Karpas-422 (cell line): ENCODE data around the gene CLTA. TPM values are rescaled to one million over a fixed set of nuclear protein-coding genes. Genes with fewer than 3 reads are reported as not detected.
"Not testable (repeated sequence)": the region's sequence is repeated elsewhere in the genome, so short reads cannot be mapped to it uniquely, and the experiment has no call there.

Source experiments
- DNase-seq: peaks from one replicate; pipeline ENCODE4 v3.0.0-alpha.2; 2015
- H2AFZ ChIP-seq: fragments of 200-600 bp; sonication (generic); 2 replicates; pipeline ENCODE4 v1.6.1; 2014; ENCODE audit warnings: antibody characterized with exemption, low read length, mixed read lengths
- H3K27ac ChIP-seq: fragments of 200-600 bp; sonication (generic); 2 replicates; pipeline ENCODE4 v1.5.1; 2014; ENCODE audit warnings: mild to moderate bottlenecking, low read length, moderate library complexity
- H3K27me3 ChIP-seq: fragments of 200-600 bp; sonication (generic); 2 replicates; pipeline ENCODE4 v1.6.1; 2014; ENCODE audit warnings: low read length, mixed read lengths
- H3K36me3 ChIP-seq: fragments of 200-600 bp; sonication (generic); 2 replicates; pipeline ENCODE4 v1.6.1; 2014; ENCODE audit warnings: low read length, mixed read lengths; ENCODE audit not compliant: insufficient read depth
- H3K4me1 ChIP-seq: fragments of 200-600 bp; sonication (generic); 2 replicates; pipeline ENCODE4 v1.6.1; 2014; ENCODE audit warnings: mild to moderate bottlenecking, low read length, mixed read lengths
- H3K4me2 ChIP-seq: fragments of 200-600 bp; sonication (generic); 2 replicates; pipeline ENCODE4 v1.6.1; 2014; ENCODE audit warnings: low read length, low read depth, mild to moderate bottlenecking; ENCODE audit not compliant: poor library complexity, severe bottlenecking
- H3K4me3 ChIP-seq: fragments of 200-600 bp; sonication (generic); 2 replicates; pipeline ENCODE4 v1.5.1; 2014; ENCODE audit warnings: mild to moderate bottlenecking, antibody characterized with exemption, low read length, mixed read lengths
- H3K79me2 ChIP-seq: fragments of 200-600 bp; sonication (generic); 2 replicates; pipeline ENCODE4 v1.6.1; 2014; ENCODE audit warnings: mild to moderate bottlenecking, low read length, mixed read lengths
- H3K9ac ChIP-seq: fragments of 200-600 bp; sonication (generic); 2 replicates; pipeline ENCODE4 v1.6.0; 2014; ENCODE audit warnings: low read length
- H3K9me2 ChIP-seq: fragments of 200-600 bp; sonication (generic), shearing (Covaris generic); replicated peaks from 2 replicates; pipeline ENCODE4 v1.6.0; 2014; ENCODE audit warnings: mild to moderate bottlenecking, low read length, moderate library complexity; ENCODE audit not compliant: insufficient read depth
- H3K9me3 ChIP-seq: fragments of 300-700, 200-600 bp; sonication (generic); 2 replicates; pipeline ENCODE4 v1.6.1; 2014; ENCODE audit warnings: low read length, mixed read lengths
- H4K20me1 ChIP-seq: fragments of 200-600 bp; sonication (generic); 2 replicates; pipeline ENCODE4 v1.6.1; 2014; ENCODE audit warnings: mild to moderate bottlenecking, antibody characterized with exemption, low read length, low read depth; ENCODE audit not compliant: insufficient read depth
- total RNA-seq: library from RNA; depleted of rRNA; stranded (reverse); fragments of >200 nt; shearing (Covaris generic); gene quantifications from 2 replicates; pipeline ENCODE4 v1.2.3, GENCODE V29; 2014; ENCODE audit warnings: low replicate concordance

CLTA gene
- total RNA-seq, 1 experiment from 2014 or later: 147 TPM

DNA sequence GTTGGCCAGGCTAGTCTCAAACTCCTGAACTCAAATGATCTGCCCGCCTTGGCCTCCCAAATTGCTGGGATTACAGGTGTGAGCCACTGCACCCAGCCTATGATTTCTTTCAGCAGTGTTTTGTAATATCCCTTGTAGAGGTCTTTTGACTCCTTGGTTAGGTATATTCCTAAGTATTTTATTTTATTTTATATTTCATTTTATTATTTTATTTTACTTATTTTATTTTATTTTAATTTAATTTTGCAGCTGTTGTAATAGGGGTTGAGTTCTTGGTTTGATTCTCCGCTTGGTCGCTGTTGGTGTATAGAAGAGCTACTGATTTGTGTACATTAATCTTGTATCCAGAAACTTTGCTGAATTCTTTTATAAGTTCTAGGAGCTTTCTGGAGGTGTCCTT, 49.0 kb downstream of the CLTA start:
- not testable (repeated sequence) for H3K4me2 ChIP-seq, DNase-seq, H3K9me2 ChIP-seq, H3K4me3 ChIP-seq, H3K27me3 ChIP-seq, H3K4me1 ChIP-seq, H3K9me3 ChIP-seq, H2AFZ ChIP-seq, H3K9ac ChIP-seq, H3K27ac ChIP-seq, H4K20me1 ChIP-seq
- Histone ChIP-seq H3K36me3 (peaks cover 25% of the 10 kb centered on the region), H3K79me2 (peaks cover 39% of the 10 kb centered on the region)

DNA sequence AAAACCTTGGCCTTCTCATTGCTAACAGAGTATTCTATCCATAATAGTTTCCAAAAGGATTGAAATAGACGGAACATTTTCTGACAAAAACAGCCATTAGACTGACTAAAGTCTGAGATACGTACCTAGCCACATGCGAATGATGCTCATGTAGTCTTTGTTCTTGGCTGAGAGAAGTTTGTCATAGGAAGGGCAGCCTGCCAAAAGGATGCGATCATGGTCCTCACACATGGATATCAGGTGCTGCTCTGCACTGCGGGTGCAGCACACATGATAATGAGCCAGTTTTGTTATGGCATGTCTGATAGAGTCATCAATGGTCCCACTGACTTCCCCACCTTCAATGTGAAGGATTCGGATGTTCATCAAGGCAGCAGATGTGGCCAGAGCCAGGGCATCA, 55.2 kb downstream of the CLTA start:
- no peaks in the 10 kb centered on the region for H3K27me3 ChIP-seq
- no peak for DNase-seq
- H3K9me3 ChIP-seq: no peaks in the 10 kb centered on the region
- H3K9ac ChIP-seq: no peak overlapping the region
- peaks cover 8% of the 10 kb centered on the region for H3K4me1 ChIP-seq
- no peaks in the 10 kb centered on the region for H4K20me1 ChIP-seq
- no peak overlapping the region for H3K4me2 ChIP-seq
- no peak overlapping the region for H3K27ac ChIP-seq
- no peaks in the 10 kb centered on the region for H3K9me2 ChIP-seq
- H2AFZ ChIP-seq: no peak overlapping the region
- peaks cover 35% of the 10 kb centered on the region for H3K36me3 ChIP-seq
- peaks cover 70% of the 10 kb centered on the region for H3K79me2 ChIP-seq
- H3K4me3 ChIP-seq: no peak overlapping the region

DNA sequence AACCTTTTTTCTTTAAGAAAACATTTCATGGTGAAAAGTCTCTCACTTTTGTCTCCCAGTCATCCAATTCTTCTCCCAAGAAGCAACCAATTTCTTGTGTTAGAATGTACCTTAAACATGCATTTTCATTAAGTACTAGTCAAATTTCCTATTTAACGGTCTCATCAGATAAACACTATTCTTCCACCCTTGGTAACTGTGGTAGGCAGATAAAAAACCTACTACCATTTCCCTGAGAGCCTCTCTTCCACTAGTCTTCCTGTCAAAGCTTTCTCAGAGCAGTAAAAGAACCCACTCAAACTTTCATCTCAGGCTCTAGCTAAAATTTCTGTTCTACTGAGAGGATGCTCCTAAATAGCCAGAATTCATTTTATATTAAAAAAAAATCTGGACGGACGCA, 56.6 kb downstream of the CLTA start:
- Histone ChIP-seq H3K4me1 (peaks cover 8% of the 10 kb centered on the region), H3K9me3 (no peaks in the 10 kb centered on the region), H3K4me2 (no peak overlapping the region), H3K4me3 (no peak overlapping the region), H4K20me1 (no peaks in the 10 kb centered on the region), H3K27ac (no peak overlapping the region), H3K79me2 (peaks cover 75% of the 10 kb centered on the region), H3K9ac (no peak overlapping the region), H3K36me3 (peaks cover 27% of the 10 kb centered on the region), H3K9me2 (no peaks in the 10 kb centered on the region), H3K27me3 (no peaks in the 10 kb centered on the region), H2AFZ (no peak overlapping the region)
- no peak for DNase-seq

DNA sequence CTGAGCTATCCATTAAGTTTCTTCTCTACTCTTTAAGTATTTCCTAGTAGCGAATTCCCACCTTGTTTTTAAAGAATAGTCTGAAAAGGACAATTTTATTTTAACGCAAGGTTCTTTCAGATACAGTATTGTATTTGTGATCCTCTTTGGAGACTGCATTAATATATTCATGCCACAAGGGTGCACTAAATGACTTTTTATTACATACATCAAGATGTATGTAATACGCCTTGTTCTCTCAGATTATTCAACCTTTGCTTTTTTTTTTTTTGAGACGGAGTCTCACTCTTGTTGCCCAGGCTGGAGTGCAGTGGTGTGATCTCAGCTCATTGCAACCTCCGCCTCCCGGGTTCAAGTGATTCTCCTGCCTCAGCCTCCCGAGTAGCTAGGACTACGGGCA, 57.3 kb downstream of the CLTA start:
- H3K4me1 ChIP-seq, H3K4me3 ChIP-seq, H3K9ac ChIP-seq, H3K9me3 ChIP-seq, H4K20me1 ChIP-seq, H3K27ac ChIP-seq, H2AFZ ChIP-seq, H3K27me3 ChIP-seq, H3K9me2 ChIP-seq: not testable (repeated sequence)
- peaks cover 24% of the 10 kb centered on the region for H3K36me3 ChIP-seq
- peak overlapping the region; percentile 11 for H3K4me2 ChIP-seq
- H3K79me2 ChIP-seq: peaks cover 78% of the 10 kb centered on the region
- peak; percentile 81 for DNase-seq

DNA sequence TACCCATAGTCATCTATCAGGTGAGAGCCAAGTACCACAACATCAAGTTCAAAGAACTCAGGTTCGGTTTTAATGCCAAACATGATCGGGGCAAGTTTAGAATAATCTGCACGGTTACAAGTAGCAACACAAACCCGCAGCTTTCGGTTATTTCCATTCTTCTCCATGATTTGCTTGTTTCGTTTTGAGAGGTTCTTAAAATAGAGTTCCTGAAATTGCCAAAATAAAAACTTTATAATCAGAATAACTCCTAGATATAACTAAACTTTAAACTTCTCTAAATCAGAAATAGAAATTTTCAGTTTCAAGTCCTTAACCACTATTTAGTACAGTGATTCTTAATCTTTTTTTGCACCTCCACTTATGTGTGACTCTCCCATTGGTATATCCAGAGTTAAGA, 58.5 kb downstream of the CLTA start:
- H3K9me3 ChIP-seq: no peaks in the 10 kb centered on the region
- no peak overlapping the region for H3K9ac ChIP-seq
- H3K4me3 ChIP-seq: no peak overlapping the region
- H3K9me2 ChIP-seq: no peaks in the 10 kb centered on the region
- H2AFZ ChIP-seq: no peak overlapping the region
- no peaks in the 10 kb centered on the region for H4K20me1 ChIP-seq
- no peaks in the 10 kb centered on the region for H3K27me3 ChIP-seq
- H3K27ac ChIP-seq: no peak overlapping the region
- no peak for DNase-seq
- H3K4me2 ChIP-seq: no peak overlapping the region
- H3K36me3 ChIP-seq: peaks cover 17% of the 10 kb centered on the region; the same call in 1 of the 2 replicates
- H3K4me1 ChIP-seq: peaks cover 8% of the 10 kb centered on the region
- peaks cover 76% of the 10 kb centered on the region for H3K79me2 ChIP-seq

DNA sequence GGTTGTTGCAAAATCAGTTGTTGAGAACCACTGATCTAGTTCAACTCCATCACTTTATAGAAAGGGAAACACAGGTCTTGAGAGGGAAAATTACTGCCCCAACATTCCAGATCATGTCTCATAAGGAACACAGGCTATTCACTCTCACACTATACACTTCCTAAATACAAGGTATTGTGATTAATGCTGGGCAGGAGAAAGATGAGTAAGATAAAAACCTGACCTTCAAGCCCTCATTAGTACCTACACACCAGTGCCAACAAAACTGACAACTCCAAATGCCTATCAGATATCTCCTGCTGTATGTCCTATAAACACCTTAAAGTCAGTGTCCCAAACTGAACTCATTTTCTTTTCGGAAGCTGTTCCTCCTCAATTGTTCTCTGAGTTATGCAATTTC, 59.4 kb downstream of the CLTA start:
- Histone ChIP-seq H3K9me3 (no peaks in the 10 kb centered on the region), H3K79me2 (peaks cover 78% of the 10 kb centered on the region)
- no peak for DNase-seq

DNA sequence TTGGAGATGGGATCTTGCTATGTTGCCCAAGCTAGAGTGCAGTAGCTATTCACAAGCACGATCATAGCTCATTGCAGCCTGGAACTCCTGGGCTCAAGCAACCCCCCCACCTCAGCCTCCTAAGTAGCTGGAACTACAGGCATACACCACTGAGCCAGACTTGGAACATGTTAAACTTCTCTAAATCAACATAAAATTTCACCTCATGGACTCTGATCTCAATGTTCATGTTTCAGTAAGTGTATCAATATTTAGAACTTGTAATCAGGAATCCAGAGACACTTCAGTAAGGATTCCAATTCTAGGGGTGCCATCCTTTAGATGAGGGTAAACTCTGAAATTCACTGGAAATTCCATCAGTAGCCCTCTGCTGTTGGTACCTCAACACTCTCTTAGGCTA, 60.7 kb downstream of the CLTA start:
- H3K4me1 ChIP-seq: peaks cover 8% of the 10 kb centered on the region
- H4K20me1 ChIP-seq: no peaks in the 10 kb centered on the region
- H3K36me3 ChIP-seq: peaks cover 5% of the 10 kb centered on the region; the same call in 1 of the 2 replicates
- no peak overlapping the region for H3K4me2 ChIP-seq
- H3K9me2 ChIP-seq: no peaks in the 10 kb centered on the region
- H3K27ac ChIP-seq: no peak overlapping the region
- H2AFZ ChIP-seq: no peak overlapping the region
- H3K9ac ChIP-seq: no peak overlapping the region
- H3K27me3 ChIP-seq: no peaks in the 10 kb centered on the region
- peaks cover 82% of the 10 kb centered on the region for H3K79me2 ChIP-seq
- no peak overlapping the region for H3K4me3 ChIP-seq
- no peaks in the 10 kb centered on the region for H3K9me3 ChIP-seq
- DNase-seq: no peak

More for the DNA sequence above, 59.4 kb downstream of the CLTA start:
- Histone ChIP-seq H3K4me1 (peaks cover 8% of the 10 kb centered on the region), H3K27ac (no peak overlapping the region), H3K36me3 (peaks cover 13% of the 10 kb centered on the region; the same call in 1 of the 2 replicates), H3K9ac (no peak overlapping the region), H3K4me3 (no peak overlapping the region), H3K4me2 (no peak overlapping the region), H3K27me3 (no peaks in the 10 kb centered on the region), H2AFZ (no peak overlapping the region), H4K20me1 (no peaks in the 10 kb centered on the region), H3K9me2 (no peaks in the 10 kb centered on the region)

DNA sequence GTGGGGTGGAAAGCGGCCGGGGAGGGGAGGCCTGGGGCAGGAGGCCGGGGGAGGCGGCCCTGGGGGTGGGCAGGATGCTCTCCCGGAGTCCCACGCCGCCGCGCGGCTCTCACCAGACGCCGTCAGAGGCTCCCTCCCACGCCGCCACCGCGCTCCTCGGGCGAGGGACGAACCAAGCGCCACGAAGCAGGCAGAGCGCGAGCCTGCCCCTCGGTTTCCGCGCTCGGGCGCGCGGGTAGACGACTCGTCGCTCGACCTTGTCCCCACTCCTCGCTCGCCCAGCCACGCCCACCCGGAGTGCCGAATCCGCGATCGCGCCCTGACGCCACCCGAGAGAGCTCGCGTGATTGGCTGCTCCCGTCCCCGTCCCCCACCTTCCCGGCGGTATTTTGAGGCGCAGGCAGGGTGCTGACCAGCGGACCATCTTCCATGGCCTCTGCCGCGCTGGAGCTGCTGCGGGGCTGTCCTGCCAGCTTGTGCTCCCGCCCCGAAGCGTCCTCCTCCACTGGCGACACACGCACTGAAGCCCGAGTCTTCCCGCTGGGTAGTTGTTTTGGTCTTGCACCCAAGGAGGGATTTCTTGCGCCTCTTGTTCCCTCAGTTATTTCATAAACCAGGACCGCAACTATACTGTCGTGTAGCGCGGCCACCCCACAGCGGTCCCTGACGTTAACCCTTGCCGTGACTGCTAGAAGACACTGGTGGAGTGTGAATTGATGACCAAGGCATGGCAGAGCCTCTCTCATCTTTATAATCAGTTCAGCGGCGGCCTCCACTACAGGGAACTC, 67.7 kb downstream of the CLTA start, which contains the start of gene GNE:
Gene GNE (minus strand): TSS at position 241 of the 788 bp plus-strand sequence. CDS start 9,093 bp downstream, outside the sequence.
- Histone ChIP-seq H3K27ac (peak within 1 kb of the TSS; percentile 84), H4K20me1 (no peaks in the 10 kb centered on the region), H3K79me2 (peaks cover 45% of the 10 kb centered on the region), H3K9me2 (no peaks in the 10 kb centered on the region), H3K27me3 (no peaks in the 10 kb centered on the region), H3K36me3 (peaks cover 10% of the 10 kb centered on the region; the same call in 1 of the 2 replicates), H3K4me3 (peak within 1 kb of the TSS; percentile 89), H2AFZ (peak within 1 kb of the TSS; percentile 90), H3K9ac (peak within 1 kb of the TSS; percentile 91), H3K4me2 (peak within 1 kb of the TSS; percentile 85), H3K4me1 (peaks cover 16% of the 10 kb centered on the region), H3K9me3 (no peaks in the 10 kb centered on the region)
- DNase-seq: peak; percentile 99
